ENCODE results near the gene SLC16A12.

SLC16A12 gene

DNA sequence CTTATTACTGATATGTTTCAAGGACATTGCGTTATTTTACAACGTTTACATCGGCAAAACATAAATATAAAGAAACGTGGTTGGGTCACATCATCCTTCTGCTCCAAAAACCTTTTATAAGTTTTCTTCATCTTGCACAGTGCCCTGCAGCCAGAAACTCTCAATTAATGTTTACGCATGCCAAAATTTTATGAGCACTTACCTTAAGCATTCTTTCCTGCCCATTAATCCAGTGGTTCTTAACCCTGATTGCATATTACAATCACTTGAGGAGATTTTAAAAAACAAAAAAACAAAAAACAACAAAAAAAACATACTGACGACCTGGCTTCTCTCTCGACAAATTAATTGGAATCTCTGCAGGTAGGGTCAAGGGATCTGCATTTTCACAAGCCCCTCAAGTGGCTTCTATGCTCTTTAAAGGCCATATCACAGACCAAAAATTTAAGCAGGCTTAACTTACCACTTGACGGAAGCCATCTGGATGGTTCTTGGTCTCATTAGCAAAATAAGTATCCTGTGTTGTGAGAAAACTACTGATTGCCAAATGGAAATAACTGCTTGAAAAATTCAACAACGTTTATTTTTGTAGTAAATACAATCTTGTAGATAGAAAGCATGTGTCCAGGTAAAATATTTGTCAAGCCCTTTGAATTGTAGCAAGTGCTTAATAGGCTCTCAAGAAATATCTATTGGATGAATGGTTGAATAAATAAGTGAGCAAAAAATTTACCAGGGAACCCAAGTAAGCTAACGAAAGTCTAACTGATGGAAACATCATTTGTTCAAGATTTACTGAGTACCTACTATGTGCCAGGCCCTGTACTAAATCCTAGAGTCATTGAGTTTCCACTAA is 30.9 kb upstream of the SLC16A12 start (continued):
- TF ChIP-seq, protein P1, sequence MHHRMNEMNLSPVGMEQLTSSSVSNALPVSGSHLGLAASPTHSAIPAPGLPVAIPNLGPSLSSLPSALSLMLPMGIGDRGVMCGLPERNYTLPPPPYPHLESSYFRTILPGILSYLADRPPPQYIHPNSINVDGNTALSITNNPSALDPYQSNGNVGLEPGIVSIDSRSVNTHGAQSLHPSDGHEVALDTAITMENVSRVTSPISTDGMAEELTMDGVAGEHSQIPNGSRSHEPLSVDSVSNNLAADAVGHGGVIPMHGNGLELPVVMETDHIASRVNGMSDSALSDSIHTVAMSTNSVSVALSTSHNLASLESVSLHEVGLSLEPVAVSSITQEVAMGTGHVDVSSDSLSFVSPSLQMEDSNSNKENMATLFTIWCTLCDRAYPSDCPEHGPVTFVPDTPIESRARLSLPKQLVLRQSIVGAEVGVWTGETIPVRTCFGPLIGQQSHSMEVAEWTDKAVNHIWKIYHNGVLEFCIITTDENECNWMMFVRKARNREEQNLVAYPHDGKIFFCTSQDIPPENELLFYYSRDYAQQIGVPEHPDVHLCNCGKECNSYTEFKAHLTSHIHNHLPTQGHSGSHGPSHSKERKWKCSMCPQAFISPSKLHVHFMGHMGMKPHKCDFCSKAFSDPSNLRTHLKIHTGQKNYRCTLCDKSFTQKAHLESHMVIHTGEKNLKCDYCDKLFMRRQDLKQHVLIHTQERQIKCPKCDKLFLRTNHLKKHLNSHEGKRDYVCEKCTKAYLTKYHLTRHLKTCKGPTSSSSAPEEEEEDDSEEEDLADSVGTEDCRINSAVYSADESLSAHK (tag by site-specific recombination; IDR thresholded peaks at IDR 0.05): peak; percentile 80
- TF ChIP-seq ZNF311 (tag by site-specific recombination; IDR thresholded peaks at IDR 0.05; ENCODE audit: borderline replicate concordance) (no peak), KLF7 (tag by site-specific recombination; IDR thresholded peaks at IDR 0.05; ENCODE audit: borderline replicate concordance) (peak; percentile 35; the same call in 1 of the 2 replicates), ZNF341 (tag by site-specific recombination; IDR thresholded peaks at IDR 0.05; ENCODE audit: low read depth) (no peak), PRDM6 (tag by site-specific recombination; IDR thresholded peaks at IDR 0.05) (peak; percentile 91)
- TF ChIP-seq, protein P2, sequence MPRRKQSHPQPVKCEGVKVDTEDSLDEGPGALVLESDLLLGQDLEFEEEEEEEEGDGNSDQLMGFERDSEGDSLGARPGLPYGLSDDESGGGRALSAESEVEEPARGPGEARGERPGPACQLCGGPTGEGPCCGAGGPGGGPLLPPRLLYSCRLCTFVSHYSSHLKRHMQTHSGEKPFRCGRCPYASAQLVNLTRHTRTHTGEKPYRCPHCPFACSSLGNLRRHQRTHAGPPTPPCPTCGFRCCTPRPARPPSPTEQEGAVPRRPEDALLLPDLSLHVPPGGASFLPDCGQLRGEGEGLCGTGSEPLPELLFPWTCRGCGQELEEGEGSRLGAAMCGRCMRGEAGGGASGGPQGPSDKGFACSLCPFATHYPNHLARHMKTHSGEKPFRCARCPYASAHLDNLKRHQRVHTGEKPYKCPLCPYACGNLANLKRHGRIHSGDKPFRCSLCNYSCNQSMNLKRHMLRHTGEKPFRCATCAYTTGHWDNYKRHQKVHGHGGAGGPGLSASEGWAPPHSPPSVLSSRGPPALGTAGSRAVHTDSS (tag by site-specific recombination; IDR thresholded peaks at IDR 0.05): no peak

GRCh38 chr10:89565180-89565579 is 29.8 kb upstream of the SLC16A12 start:
- no peak for TF ChIP-seq ZNF521 (tag by site-specific recombination; IDR thresholded peaks at IDR 0.05)
- no peak for TF ChIP-seq ZNF558 (tag by site-specific recombination; IDR thresholded peaks at IDR 0.05)
- no peak for TF ChIP-seq PATZ1 (tag by site-specific recombination; IDR thresholded peaks at IDR 0.05)
- TF ChIP-seq GLI4 (tag by site-specific recombination; IDR thresholded peaks at IDR 0.05): no peak
- TF ChIP-seq ZNF423 (tag by site-specific recombination; IDR thresholded peaks at IDR 0.05): no peak
- TF ChIP-seq ZNF785 (tag by site-specific recombination; IDR thresholded peaks at IDR 0.05): no peak
- TF ChIP-seq SCRT1 (tag by site-specific recombination; IDR thresholded peaks at IDR 0.05; ENCODE audit: borderline replicate concordance): no peak
- TF ChIP-seq ZNF391 (tag by site-specific recombination; IDR thresholded peaks at IDR 0.05; ENCODE audit: borderline replicate concordance, low read depth): no peak
- no peak for TF ChIP-seq ZNF48 (tag by site-specific recombination; IDR thresholded peaks at IDR 0.05)
- TF ChIP-seq ZNF843 (tag by site-specific recombination; IDR thresholded peaks at IDR 0.05): no peak
- TF ChIP-seq KLF7 (tag by site-specific recombination; IDR thresholded peaks at IDR 0.05; ENCODE audit: borderline replicate concordance): no peak
- TF ChIP-seq CTCF (tag by site-specific recombination; IDR thresholded peaks at IDR 0.05): no peak
- no peak for TF ChIP-seq ZSCAN16 (tag by site-specific recombination; IDR thresholded peaks at IDR 0.05)
- no peak for TF ChIP-seq ZNF658 (tag by site-specific recombination; IDR thresholded peaks at IDR 0.05)
- TF ChIP-seq, protein P3, sequence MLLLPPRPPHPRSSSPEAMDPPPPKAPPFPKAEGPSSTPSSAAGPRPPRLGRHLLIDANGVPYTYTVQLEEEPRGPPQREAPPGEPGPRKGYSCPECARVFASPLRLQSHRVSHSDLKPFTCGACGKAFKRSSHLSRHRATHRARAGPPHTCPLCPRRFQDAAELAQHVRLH (tag by site-specific recombination; IDR thresholded peaks at IDR 0.05): no peak
- TF ChIP-seq ZNF211 (tag by site-specific recombination; IDR thresholded peaks at IDR 0.05; ENCODE audit: low read depth): no peak
- no peak for TF ChIP-seq ZNF555 (tag by site-specific recombination; conservative IDR thresholded peaks at IDR 0.05)
- no peak for TF ChIP-seq ZNF530 (tag by site-specific recombination; IDR thresholded peaks at IDR 0.05; ENCODE audit: low read depth)
- POLR2A ChIA-PET: interaction anchor here (1.2 kb wide), 1 partner anchor 79 kb away, joined by 3 read pairs; no protein-coding TSS in a partner anchor
- Histone ChIP-seq H3K27ac (ENCODE audit: extremely low read depth, low read depth, low read length) (no peak overlapping the region), H3K36me3 (ENCODE audit: control insufficient read depth in 2 of 2, insufficient read depth in 1 of 2, low read length in 2 of 2) (no peaks in the 10 kb centered on the region), H3K4me3 (ENCODE audit: low read depth, low read length) (no peak overlapping the region), H3K9me3 (ENCODE audit: control insufficient read depth, insufficient read depth, low read depth, low read length) (no peaks in the 10 kb centered on the region), H3K4me1 (ENCODE audit: control insufficient read depth, insufficient read depth, low read length) (0 out of 2 replicates have a peak, but pooled peaks cover 4% of the 10 kb centered on the region)
- CTCF ChIA-PET: interaction anchor here (0.5 to 1.5 kb wide), 17 partner anchors 9 to 212 kb away, joined by 3 to 16 read pairs (median 4); no protein-coding TSS in a partner anchor
